GM18526 (cell line): Measurements from ENCODE around the gene CDKAL1.

Experiments used
- POLR2A ChIP-seq: IDR thresholded peaks from 3 replicates; pipeline ENCODE4 v1.6.1; 2011; ENCODE audit not compliant: insufficient read length; ENCODE audit errors: extremely low read depth

CDKAL1 gene

GRCh38 chr6:20652299-20653084 is 118.2 kb downstream of the CDKAL1 start:
- TF ChIP-seq POLR2A = no peak

GRCh38 chr6:20653085-20653479 is 118.8 kb downstream of the CDKAL1 start:
- TF ChIP-seq POLR2A = no peak

GRCh38 chr6:20655317-20655716 is 121.1 kb downstream of the CDKAL1 start:
- TF ChIP-seq POLR2A = no peak

GRCh38 chr6:20657274-20657800 is 123.1 kb downstream of the CDKAL1 start:
- TF ChIP-seq POLR2A = no peak

GRCh38 chr6:20658053-20658452 is 123.8 kb downstream of the CDKAL1 start:
- TF ChIP-seq POLR2A = no peak

- no peak for TF ChIP-seq POLR2A
Measured at GRCh38 chr6:20658516-20658915, 124.3 kb downstream of the CDKAL1 start.

- TF ChIP-seq POLR2A = no peak
Measured at GRCh38 chr6:20660534-20660933, 126.3 kb downstream of the CDKAL1 start.

GRCh38 chr6:20661721-20662120 is 127.5 kb downstream of the CDKAL1 start:
- no peak for TF ChIP-seq POLR2A

GRCh38 chr6:20664250-20664649 is 130.0 kb downstream of the CDKAL1 start:
- TF ChIP-seq POLR2A = no peak

- TF ChIP-seq POLR2A = no peak
Measured at GRCh38 chr6:20665290-20665689, 131.0 kb downstream of the CDKAL1 start.

- TF ChIP-seq POLR2A = no peak
Measured at GRCh38 chr6:20669571-20670314, 135.5 kb downstream of the CDKAL1 start.

GRCh38 chr6:20670750-20671149 is 136.5 kb downstream of the CDKAL1 start:
- TF ChIP-seq POLR2A = no peak

- no peak for TF ChIP-seq POLR2A
Measured at GRCh38 chr6:20672038-20672437, 137.8 kb downstream of the CDKAL1 start.

- no peak for TF ChIP-seq POLR2A
Measured at GRCh38 chr6:20673458-20673857, 139.2 kb downstream of the CDKAL1 start.

GRCh38 chr6:20674664-20675063 is 140.4 kb downstream of the CDKAL1 start:
- no peak for TF ChIP-seq POLR2A

GRCh38 chr6:20678831-20679352 is 144.6 kb downstream of the CDKAL1 start:
- no peak for TF ChIP-seq POLR2A
